Activated naive CD4-positive, alpha-beta T cell (primary cell): Measurements from ENCODE around the gene IFIT5.
"Not testable (repeated sequence)": the region's sequence is repeated elsewhere in the genome, so short reads cannot be mapped to it uniquely, and the experiment has no call there.

Source experiments
- DNase-seq, 4 experiments: peaks; one replicate each; lab custom pipeline; 2025; lab: John Stamatoyannopoulos, UW

IFIT5 gene

DNA sequence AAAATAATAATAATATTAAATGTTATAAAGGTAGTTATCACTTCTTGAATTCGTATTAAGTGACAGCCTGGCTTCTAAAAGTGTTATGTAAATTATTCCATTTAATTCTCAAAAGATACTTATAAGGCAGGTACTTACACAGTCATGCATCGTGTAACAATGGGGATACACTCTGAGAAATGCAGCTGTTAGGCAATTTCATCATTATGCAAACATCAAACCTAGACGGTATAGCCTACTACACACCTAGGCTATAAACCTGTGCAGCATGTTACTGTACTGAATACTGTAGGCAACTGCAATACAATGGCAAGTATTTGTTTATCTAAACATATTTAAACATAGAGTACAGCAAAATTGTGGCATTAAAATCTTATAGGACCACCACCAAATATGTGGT lies 20.5 kb upstream of the IFIT5 start:
- DNase-seq = no peak

DNA sequence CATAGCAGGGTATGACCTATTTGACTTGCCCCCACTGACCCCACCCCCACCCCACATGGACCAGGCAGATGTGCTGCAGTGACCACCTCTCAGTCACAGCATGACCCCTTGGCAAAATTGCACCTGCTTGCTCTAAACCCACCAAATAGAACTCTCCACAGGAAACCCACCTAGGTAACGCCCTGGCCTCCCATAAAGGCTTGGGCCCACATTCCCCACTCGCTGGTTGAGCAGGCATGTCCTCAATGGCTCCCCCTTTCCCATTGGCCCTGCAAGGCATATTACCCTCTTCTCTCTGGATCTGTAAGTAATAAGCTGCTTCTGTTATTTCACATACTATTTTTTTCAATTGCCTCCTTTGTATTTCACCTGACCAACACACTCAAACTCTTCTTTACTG lies 19.2 kb upstream of the IFIT5 start:
- no peak for DNase-seq

DNA sequence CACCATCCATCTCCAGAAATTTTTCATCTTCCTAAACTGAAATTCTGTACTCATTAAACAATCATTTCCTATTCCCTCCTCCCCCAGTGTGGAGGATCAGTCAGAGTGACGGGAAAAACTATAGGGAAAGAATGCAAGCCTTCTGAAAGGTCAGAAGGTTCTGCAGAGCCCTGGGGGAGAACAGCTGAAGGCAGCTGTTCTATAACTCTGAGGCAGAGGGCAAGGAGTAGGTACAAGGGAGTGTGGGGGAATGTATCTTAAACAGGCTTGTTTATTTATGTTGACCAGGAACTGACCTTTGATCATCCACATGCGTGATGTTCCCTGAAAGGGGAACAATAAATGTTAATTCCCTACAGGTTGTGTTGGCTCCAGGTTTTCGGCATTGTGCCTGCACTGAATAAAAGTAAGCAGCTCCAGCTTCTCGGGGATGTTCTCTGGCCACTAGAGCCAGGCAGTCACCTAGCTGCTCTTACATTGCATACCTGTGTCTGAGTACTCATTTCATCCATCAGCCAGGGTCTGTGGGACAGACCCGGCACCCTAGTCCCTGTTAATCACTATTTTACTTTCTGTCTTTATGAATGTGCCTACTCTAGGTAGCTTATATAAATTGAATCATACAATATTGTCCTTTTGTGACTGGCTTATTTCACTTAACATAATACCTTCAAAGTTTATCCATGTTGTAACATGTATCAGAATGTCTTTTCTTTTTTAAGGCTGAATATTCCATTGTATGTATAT lies 16.2 kb upstream of the IFIT5 start:
- no peak for DNase-seq

DNA sequence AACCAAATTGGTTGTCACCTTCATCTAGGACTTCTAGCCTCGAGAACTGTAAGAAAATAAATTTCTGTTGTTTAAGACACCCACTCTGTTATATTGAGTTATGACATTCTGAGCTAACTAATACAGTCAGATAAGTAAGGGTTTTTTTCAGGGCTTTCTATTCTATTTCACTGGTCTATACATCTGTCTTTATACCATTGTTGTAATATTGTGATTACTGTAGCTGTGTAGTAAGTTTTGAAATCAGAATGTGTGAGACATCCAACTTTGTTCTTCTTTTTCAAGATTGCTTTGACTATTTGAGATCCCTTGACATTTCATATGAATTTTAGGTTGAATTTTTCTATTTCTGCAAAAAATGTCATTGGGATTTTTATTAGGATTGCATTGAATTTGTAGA lies 14.4 kb upstream of the IFIT5 start:
- DNase-seq = no peak

DNA sequence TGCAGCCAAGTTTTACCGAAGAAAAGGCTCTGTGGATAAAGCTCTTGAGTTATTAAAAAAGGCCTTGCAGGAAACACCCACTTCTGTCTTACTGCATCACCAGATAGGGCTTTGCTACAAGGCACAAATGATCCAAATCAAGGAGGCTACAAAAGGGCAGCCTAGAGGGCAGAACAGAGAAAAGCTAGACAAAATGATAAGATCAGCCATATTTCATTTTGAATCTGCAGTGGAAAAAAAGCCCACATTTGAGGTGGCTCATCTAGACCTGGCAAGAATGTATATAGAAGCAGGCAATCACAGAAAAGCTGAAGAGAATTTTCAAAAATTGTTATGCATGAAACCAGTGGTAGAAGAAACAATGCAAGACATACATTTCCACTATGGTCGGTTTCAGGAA lies 11.3 kb upstream of the IFIT5 start:
- DNase-seq = no peak

DNA sequence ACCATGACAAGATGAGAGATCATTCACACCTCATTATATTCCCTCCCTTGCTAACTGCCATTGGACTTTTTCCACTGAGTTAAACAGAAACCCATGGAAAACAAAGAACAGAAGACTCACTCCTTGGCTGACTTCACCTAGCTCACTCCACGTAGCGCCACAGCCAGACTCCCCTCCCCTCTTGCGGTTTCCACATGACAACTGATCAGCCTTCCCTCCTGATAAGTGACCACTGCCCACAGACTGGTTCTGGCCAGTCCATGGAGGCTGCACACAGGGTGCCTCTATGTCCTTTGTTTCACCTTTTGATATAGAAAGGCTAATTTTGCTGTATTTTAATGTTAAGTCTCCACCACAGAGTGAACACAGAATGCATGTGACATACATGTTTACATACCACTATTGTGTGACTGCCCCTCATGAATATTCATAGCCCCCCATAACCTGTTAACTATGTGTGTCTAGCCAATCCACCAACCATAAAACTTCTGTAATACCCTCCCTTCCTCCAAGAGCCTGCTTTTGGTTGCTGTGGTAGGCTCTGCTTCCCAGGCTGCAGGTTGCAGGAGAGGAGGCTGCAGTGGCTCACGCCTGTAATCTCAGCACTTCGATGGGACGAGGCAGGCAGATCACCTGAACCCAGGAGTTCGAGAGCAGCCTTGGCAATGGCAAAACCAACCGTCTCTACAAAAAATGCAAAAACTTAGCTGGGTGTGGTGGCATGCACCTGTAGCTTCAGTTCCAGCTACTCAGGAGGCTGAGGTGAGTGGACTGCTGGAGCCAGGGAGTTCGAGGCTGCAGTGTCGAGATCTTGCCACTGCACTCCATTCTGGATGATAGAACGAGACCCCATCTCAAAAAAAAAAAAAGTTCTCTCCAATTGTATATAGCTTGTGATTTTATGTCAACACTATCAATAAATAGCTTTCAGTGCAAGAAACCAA lies 10.0 kb upstream of the IFIT5 start:
- DNase-seq = no peak

DNA sequence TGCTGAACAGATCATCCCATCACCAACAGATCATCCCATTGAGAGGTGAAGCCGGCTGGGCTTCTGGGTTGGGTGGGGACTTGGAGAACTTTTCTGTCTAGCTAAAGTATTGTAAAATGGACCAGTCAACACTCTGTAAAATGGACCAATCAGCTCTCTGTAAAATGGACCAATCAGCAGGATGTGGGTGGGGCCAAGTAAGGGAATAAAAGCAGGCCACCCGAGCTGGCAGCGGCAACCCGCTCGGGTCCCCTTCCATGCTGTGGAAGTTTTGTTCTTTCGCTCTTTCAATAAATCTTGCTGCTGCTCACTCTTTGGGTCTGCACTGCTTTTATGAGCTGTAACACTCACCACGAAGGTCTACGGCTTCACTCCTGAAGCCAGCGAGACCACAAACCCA lies 8.2 kb upstream of the IFIT5 start:
- not testable (repeated sequence) for DNase-seq

DNA sequence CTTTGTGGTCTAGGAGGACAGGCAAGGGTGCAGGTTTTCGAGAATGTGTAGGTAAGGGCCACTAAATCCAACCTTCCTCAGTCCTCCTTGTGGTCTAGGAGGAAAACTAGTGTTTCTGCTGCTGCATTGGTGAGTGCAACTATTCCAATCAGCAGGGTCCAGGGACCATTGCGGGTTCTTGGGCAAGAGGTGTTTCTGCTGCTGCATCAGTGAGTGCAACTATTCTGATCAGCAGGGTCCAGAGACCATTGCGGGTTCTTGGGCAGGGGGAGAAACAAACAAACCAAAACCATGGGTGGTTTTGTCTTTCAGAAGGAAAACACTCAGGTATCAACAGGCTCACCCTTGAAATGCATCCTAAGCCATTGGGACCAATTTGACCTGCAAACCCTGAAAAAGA lies 6.6 kb upstream of the IFIT5 start:
- DNase-seq = not testable (repeated sequence)

DNA sequence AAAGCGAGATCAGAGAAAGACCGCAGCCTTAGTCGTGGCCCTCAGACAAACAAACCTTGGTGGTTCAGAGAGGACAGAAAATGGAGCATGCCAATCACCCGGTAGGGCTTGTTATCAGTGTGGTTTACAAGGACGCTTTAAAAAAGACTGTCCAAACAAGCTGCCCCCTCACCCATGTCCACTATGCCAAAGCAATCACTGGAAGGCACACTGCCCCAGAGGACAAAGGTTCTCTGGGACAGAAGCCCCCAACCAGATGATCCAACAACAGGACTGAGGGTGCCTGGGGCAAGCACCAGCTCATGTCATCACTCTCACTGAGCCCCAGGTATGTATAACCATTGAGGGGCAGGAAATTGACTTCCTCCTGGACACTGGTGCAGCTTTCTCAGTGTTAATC lies 5.1 kb upstream of the IFIT5 start:
- DNase-seq = not testable (repeated sequence)

DNA sequence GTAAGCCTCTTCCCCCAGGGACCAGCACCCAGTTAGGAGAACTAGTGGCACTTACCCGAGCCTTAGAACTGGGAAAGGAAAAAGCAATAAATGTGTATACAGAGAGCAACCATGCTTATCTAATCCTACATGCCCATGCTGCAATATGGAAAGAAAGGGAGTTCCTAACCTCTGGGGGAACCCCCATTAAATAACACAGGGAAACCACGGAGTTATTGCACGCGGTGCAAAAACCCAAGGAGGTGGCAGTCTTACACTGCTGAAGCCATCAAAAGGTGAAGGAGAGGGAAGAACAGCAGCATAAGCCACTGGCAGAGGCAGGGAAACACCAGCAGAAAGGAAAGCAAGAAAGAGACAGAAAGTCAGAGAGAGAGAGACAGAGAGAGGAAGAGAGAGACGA lies 3.8 kb upstream of the IFIT5 start:
- DNase-seq = not testable (repeated sequence)

DNA sequence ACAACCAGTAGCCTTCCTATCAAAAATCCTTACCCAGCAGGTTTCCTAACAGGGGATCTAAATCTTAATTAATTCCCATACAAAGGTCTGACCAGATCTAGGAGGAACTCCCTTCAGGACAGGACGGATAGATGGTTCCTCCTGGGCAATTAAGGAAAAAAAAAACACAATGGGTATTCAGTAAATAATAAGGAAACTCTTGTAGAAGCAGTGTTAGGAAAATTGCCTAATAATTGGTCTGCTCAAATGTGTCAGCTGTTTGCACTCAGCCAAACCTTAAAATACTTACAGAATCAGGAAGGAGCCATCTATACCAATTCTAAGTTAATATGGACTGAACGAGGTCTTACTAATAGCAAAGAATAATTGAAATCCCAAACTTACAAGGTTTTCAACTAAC lies 3.2 kb upstream of the IFIT5 start:
- not testable (repeated sequence) for DNase-seq

DNA sequence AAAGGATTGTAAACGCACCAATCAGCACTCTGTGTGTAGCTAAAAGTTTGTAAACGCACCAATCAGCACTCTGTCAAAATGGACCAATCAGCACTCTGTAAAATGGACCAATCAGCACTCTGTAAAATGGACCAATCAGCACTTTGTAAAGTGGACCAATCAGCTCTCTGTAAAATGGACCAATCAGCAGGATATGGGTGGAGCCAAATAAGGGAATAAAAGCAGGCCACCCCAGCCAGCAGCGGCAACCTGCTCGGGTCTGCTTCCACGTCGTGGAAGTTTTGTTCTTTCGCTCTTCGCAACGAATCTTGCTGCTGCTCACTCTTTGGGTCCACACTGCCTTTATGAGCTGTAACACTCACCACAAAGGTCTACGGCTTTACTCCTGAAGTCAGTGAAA lies 2.1 kb upstream of the IFIT5 start:
- peak in 2 of 4 experiments; percentile 16 to 20 for DNase-seq

DNA sequence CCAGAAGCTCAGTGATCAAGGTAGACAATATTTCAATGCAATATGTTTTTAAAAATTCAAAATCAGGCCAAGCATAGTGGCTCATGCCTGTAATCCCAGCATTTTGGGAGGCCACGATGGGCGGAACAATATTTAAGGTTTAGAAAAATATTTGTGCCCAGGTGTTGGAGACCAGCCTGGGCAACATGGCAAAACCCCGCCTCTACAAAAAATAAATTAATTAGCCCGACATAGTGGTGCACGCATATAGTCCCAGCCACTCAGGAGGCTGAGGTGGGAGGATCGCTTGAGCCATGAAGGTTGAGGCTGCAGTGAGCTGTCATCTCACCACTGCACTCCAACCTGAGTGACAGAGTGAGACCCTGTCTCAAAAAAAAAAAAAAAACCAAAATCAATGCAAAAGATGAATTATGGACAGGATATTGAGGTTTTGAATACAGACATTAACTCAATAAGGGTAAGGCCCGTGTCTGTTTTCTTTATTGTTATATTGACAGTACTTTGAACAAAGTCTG lies 913 bp upstream of the IFIT5 start:
- peak in 1 of 4 experiments; percentile 7 for DNase-seq

DNA sequence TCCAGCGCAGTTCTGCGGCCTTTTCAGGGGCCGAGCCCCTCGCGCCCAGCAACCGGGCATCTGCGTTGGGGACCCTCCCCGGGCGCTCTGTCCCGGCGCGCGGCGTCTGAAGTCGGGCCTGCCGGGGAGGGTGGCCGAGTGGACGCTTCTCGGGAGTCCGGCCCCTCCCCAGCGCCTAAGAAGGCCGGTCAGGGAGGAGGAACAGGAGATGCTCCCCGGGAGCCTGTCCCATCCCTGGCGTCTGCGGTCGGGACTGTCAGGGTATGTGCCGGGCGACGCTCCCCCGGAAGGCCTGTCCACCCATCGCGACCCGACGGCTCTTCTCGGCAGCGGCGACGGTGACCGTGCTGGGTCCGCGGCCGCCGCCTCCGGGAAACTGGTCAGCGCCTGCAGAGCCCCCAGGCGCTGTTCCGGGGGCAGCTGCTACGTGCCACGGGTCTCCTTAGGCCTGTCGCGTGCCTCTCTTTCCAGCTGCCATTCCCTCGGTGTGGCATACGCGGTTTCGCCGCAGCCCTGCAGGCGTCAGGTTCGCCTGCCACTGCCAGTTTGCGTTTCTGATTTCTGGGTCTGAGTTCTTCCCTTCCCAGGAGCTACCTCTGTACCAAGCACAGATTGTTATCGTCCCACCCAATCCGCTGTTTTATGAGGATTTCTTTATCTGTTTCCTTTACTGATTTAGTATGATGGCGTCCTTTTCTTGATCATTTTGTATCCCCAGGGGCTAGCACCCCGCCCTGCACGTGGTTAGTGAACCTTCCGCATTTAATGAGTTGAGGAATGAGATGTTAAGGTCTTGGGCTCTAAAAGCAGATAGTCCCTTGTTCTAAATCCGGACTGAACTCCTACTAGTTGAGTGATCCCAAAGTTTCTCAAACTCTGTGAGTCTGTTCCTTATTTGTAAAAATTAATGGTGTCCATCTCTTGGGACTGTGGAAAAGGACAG lies 782 bp downstream of the IFIT5 start:
- DNase-seq = peak in 2 of 4 experiments; percentile 13 to 58

DNA sequence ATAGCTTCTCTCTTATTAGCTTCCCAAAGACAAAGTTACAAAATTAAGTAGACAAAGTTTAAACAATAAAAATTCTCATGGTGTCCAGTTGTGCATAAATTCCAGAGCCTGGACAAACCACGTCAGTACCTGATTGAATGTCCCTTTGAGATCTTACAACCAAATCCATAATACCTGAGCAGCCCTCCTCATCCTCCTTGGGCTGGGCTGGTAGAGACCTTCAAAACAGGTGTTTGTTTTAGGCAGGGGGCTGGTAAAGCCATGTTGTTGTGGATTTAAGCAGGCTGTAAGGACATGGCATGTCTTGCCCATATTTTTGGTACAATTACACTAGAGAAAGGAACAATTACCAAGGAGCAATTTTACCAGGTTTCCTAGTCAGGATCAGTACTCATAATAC lies 2.1 kb downstream of the IFIT5 start:
- no peak for DNase-seq

DNA sequence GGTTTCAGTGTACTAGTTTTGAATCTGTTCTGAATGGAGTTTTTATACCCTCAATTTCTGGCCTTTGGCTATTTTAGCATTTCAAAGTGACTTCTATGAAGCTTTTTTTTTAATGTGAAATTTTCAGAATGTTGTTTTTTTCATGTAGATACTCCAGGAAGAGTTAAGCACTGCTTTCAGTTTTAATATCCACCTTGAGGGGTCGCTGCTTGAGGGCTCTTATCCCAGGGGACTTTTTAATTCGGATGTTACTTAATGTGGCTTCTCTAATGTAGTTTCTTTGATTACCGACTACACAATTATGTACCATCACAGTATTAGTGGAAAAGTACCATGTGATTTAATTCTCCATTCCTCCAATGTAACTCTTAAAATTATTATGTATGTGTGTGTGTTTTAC lies 5.2 kb downstream of the IFIT5 start:
- no peak for DNase-seq

DNA sequence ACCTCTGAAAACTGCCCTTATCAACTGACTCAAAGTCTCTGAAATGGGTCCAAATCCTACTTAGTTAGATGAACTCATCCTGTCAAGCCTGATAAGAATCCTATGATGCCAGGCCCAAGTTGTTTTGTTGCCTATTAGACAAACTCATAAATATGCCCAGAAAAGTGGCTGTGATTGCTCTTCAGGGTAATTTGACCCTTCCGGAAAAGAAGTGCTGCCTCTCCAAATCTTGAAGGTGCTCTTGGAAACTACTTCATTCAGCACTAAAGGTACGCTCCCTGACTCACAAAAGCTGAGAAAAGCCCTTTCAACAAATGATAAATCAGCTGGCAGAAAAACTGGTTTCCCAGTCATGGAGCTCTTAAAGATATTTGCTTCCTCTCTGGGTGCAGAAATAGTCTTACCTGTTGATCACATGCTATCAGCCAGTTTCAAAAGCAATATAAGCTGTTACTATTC lies 6.7 kb downstream of the IFIT5 start:
- DNase-seq = no peak

DNA sequence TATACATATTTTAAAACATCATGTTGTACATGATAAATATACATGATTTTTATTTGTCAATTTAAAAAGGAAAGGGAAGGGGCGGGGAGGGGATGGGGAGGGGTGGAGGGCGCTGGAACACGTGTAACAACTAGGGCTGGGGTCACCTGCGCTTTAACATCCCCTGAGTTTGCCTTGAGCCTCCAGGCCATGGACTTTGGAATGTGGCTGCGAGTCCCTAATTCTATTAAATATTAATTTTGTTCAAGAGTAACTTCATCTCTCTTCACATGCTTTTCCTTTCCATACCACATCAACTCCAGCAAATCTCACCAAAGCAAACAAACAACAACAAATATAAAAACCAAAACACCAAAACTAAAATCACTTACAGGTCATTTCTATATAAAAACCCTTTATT lies 10.6 kb downstream of the IFIT5 start:
- no peak for DNase-seq

DNA sequence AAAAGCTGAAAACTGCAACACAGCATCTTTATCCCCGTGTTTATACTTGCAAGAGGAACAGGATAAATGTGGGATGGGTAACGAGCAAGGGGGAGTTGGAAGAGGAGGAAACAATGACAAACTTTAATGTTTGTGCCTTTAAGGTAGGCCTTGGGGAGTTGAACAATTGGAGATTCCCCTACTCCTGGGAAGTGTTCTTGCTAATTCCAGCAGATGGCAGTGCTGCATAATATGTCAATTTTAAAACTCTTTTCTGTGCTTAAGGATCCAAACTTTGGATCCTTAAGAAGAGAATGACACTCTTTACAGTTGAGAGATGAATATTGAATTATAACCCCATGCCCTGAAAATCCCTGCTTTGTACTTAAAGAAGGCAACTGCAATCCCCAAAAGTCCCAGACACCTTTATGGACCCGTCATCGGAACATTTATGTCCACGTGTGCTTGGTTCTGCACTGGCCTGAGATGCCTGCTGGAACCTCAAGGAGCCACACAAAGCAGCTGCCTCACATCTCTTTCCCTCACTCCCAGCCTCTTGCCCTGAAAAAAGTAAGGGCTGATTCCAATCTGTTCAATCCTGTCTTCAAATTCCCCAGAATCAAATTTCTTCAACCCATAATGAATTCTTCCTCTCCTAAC lies 12.0 kb downstream of the IFIT5 start:
- no peak for DNase-seq

DNA sequence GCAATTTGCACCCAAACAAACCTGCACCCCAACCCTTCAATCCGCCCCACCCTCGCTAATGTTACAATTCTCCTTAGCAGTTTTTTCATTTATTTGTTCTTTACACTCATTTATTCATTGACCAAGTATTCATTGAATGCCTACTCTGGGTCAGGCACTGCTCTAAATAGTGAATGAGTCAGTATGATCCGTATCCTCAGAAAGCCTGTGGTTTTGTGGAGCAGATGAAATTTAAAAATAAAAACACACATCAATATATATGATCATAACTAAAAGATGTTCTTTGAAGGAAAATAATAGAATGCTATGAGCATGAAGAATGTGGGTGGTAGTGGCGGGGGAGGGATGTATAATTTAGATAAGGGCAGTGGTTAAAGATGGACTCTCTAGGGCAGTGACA lies 13.3 kb downstream of the IFIT5 start:
- DNase-seq = no peak

DNA sequence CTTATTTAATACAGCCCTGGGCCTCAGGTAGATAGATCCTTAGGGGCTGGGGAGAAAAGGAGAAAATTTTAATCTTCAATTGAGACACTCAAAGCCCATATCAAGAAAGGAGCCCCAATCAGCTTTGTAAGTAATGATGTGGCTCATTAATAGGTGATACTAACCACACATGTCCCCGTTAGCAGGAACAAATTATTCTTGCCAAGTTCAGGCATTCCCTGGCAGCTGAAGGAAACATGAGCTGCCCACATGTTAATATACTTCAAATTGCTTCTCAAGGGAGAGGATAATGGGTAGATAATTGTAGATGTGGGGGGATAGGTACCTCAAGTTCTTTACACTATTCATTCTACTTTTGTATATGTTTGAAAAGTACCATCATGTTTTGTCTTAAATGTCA lies 14.5 kb downstream of the IFIT5 start:
- DNase-seq = no peak
